HepG2 (cell line): ENCODE results near the gene TAF1A. TPM values are rescaled to one million over a fixed set of nuclear protein-coding genes. Genes with fewer than 3 reads are reported as not detected.

Experiments
- ATAC-seq: fragments of 200-7000 bp; cut with Tn5 transposase; 3 replicates; pipeline ENCODE4 v1.9.1; 2020; ENCODE audit warnings: mild to moderate bottlenecking, moderate library complexity
- BruUV-seq: library from RNA; stranded (reverse); fragments of 400-500 nt; replicated peaks from 2 replicates; lab custom pipeline; 2021; lab: Mats Ljungman, UMichigan
- CTCF ChIA-PET: fragments of 300-600 bp; formaldehyde crosslinking; extraction: SDS; loops from one replicate; lab custom pipeline; 2021; ENCODE audit warnings: low total read pairs, inconsistent platforms, low intra/inter-chr PET ratio; lab: Yijun Ruan, JAX
- POLR2A ChIA-PET: fragments of 350-600 bp; sonication (Branson Sonifier 250); formaldehyde crosslinking; loops from one replicate; lab custom pipeline; 2020; ENCODE audit warnings: antibody characterized with exemption, inconsistent platforms; lab: Yijun Ruan, JAX
- DNase-seq: peaks from one replicate; pipeline ENCODE4 v3.0.0-alpha.2; 2015; ENCODE audit warnings: low spot score
- FAIRE-seq: peaks from 3 replicates; lab custom pipeline; 2011; peaks lifted over from hg19 to GRCh38; lab: Jason Lieb, UNC
- H2AFZ ChIP-seq: one replicate; pipeline ENCODE4 v1.6.1; 2011; ENCODE audit warnings: low read length, inconsistent platforms
- H3K27ac ChIP-seq: fragments of 300-600 bp; 3 replicates; pipeline ENCODE4 v1.8.0; 2011; ENCODE audit warnings: mixed run types, mild to moderate bottlenecking, mixed read lengths, low read length, inconsistent platforms; ENCODE audit not compliant: insufficient read depth; ENCODE audit errors: extremely low read length
- H3K27me3 ChIP-seq, 2 experiments: fragments of 200-600 bp in 1 of 2; 2 replicates in 1 of 2; 3 replicates in 1 of 2; pipeline versions ENCODE4 v1.6.0 to v1.8.0; 2011; ENCODE audit warnings: low read length in 2 of 2, mild to moderate bottlenecking in 2 of 2, moderate library complexity in 2 of 2, inconsistent platforms in 1 of 2; ENCODE audit not compliant: insufficient read depth in 2 of 2, control insufficient read depth in 1 of 2
- H3K36me3 ChIP-seq, 2 experiments: fragments of 200-600 bp in 1 of 2; replicated peaks in 1 of 2; 2 replicates in 1 of 2; 3 replicates in 1 of 2; pipeline versions ENCODE4 v1.5.1 to v1.8.0; 2011; ENCODE audit warnings: low read length in 2 of 2, inconsistent platforms in 1 of 2; ENCODE audit not compliant: insufficient read depth in 2 of 2, control insufficient read depth in 1 of 2
- H3K4me1 ChIP-seq: 2 replicates; pipeline ENCODE4 v1.5.1; 2012; ENCODE audit warnings: low read length, inconsistent platforms; ENCODE audit not compliant: insufficient read depth
- H3K4me2 ChIP-seq: 2 replicates; pipeline ENCODE4 v1.6.0; 2011; ENCODE audit warnings: low read depth, low read length, inconsistent platforms
- H3K4me3 ChIP-seq, 3 experiments: fragments of 200-600 bp in 1 of 3; sonication (generic), shearing (Covaris generic) in 1 of 3; replicated peaks in 1 of 3; 2 replicates each; pipeline ENCODE4 v1.5.1; 2011 to 2016; ENCODE audit warnings: low read length in 3 of 3, inconsistent platforms in 2 of 3, low read depth in 2 of 3, mild to moderate bottlenecking in 2 of 3, control low read depth in 1 of 3, mixed read lengths in 1 of 3; ENCODE audit not compliant: insufficient read depth in 1 of 3
- H3K79me2 ChIP-seq: one replicate; pipeline ENCODE4 v1.6.1; 2011; ENCODE audit warnings: low read length, inconsistent platforms; ENCODE audit not compliant: insufficient read depth
- H3K9ac ChIP-seq: 2 replicates; pipeline ENCODE4 v1.6.0; 2011; ENCODE audit warnings: mild to moderate bottlenecking, low read depth, low read length, inconsistent platforms; ENCODE audit not compliant: insufficient read depth
- H3K9me3 ChIP-seq: 2 replicates; pipeline ENCODE4 v1.5.1; 2012; ENCODE audit warnings: mild to moderate bottlenecking, low read length
- H4K20me1 ChIP-seq: 2 replicates; pipeline ENCODE4 v1.6.0; 2011; ENCODE audit warnings: inconsistent platforms, mild to moderate bottlenecking, low read length, moderate library complexity; ENCODE audit not compliant: insufficient read depth
- PREB ChIP-seq: sonication (generic); formaldehyde crosslinking; IDR thresholded peaks from 2 replicates; pipeline ENCODE4 v1.4.0; 2020; ENCODE audit warnings: missing genetic modification reagents
- ZFP41 ChIP-seq: sonication (generic); formaldehyde crosslinking; IDR thresholded peaks from 2 replicates; pipeline ENCODE4 v1.4.0; 2020; ENCODE audit warnings: mild to moderate bottlenecking, missing genetic modification reagents, borderline replicate concordance
- ZGPAT ChIP-seq: IDR thresholded peaks from 2 replicates; pipeline ENCODE4 v1.6.1; 2016; ENCODE audit warnings: mild to moderate bottlenecking
- ZNF383 ChIP-seq: sonication (generic); formaldehyde crosslinking; IDR thresholded peaks from 2 replicates; pipeline ENCODE4 v1.4.0; 2020; ENCODE audit warnings: missing genetic modification reagents, mild to moderate bottlenecking, borderline replicate concordance
- ZNF839 ChIP-seq: sonication (generic); formaldehyde crosslinking; IDR thresholded peaks from 2 replicates; pipeline ENCODE4 v1.4.0; 2020; ENCODE audit warnings: missing genetic modification reagents, mild to moderate bottlenecking, borderline replicate concordance
- ZZZ3 ChIP-seq: sonication (generic); formaldehyde crosslinking; IDR thresholded peaks from 2 replicates; pipeline ENCODE4 v1.4.0; 2020; ENCODE audit warnings: missing genetic modification reagents, mild to moderate bottlenecking, borderline replicate concordance
- WGBS: methylation state at CpG from one replicate; pipeline ENCODE4 v1.1.6; 2017; ENCODE audit warnings: low lambda C conversion rate; 5-methylcytosine and 5-hydroxymethylcytosine counted together
- in situ Hi-C: cut with HindIII; loops from 2 replicates; pipeline ENCODE4 v1.10.0; 2017; ENCODE audit warnings: low pct_unique_long_range_greater_than_20kb; ENCODE audit not compliant: extremely low pct_ligation_motif_present
- intact Hi-C: fragments of 100-400 bp; cut with micrococcal nuclease; formaldehyde crosslinking; loops from one replicate; pipeline ENCODE4 v1.10.0; 2022; ENCODE audit not compliant: unreplicated experiment
- polyA plus RNA-seq, 8 experiments: library from polyadenylated mRNA; depleted of rRNA in 3 of 8; stranded (reverse) in 7 of 8; unstranded in 1 of 8; fragments of >200 nt; fragmentation: Illumina TruSeq in 4 of 8; extraction: Trizol in 4 of 8; gene quantifications; 2 replicates each; pipeline versions ENCODE4 v1.2.1 to v1.2.3, GENCODE V29; 2011 to 2016; ENCODE audit warnings: low read depth in 4 of 8, missing spikeins in 1 of 8, mixed read lengths in 1 of 8; ENCODE audit not compliant: insufficient read depth in 1 of 8
- total RNA-seq, 5 experiments: library from RNA; depleted of rRNA; stranded (reverse); fragments of >200 nt; fragmentation: Illumina TruSeq; extraction: Trizol; gene quantifications; 2 replicates each; pipeline ENCODE4 v1.2.3, GENCODE V29; 2016; ENCODE audit warnings: low read depth in 1 of 5

TAF1A gene
- total and polyA plus RNA-seq, 2 of the 13 experiments (the other 11 are each of a cell fraction or from before 2014, with no cell fraction given), result 3.3 to 10.7 TPM

GRCh38 chr1:222561656-222562055, 28.1 kb downstream of the TAF1A start:
- POLR2A ChIA-PET, result no interaction called here
- no peak for ATAC-seq
- no peak overlapping the region for H3K4me2 ChIP-seq
- H3K9me3 ChIP-seq, result no peaks in the 10 kb centered on the region
- no peak overlapping the region for H2AFZ ChIP-seq
- H3K79me2 ChIP-seq, result no peaks in the 10 kb centered on the region
- TF ChIP-seq PREB (CRISPR knock-in tag) (no peak), ZZZ3 (CRISPR knock-in tag) (no peak), ZGPAT (CRISPR knock-in tag) (no peak), ZNF383 (no peak)
- TF ChIP-seq, all 625 proteins: peak for 0
- CTCF ChIA-PET, result no interaction called here
- Histone ChIP-seq H3K36me3 (peaks cover 4 to 29% of the 10 kb centered on the region in 2 experiments; a peak in 4 of 5 replicates), H4K20me1 (no peaks in the 10 kb centered on the region), H3K27ac (no peak overlapping the region), H3K9ac (no peak overlapping the region), H3K4me3 (no peak overlapping the region), H3K27me3 (no peaks in the 10 kb centered on the region), H3K4me1 (peaks cover 2% of the 10 kb centered on the region; the same call in 1 of the 2 replicates)
- intact Hi-C loops, result no loop called here
- DNase-seq, result no peak
- no peak for FAIRE-seq
- whole genome bisulfite sequencing, result 96% methylated on average over 1 of the region's 1 CpG
- in situ Hi-C loops, result no loop called here
- BruUV-seq, result no TSS peak

GRCh38 chr1:222557574-222557973, 32.2 kb downstream of the TAF1A start:
- Histone ChIP-seq H2AFZ (no peak overlapping the region), H3K79me2 (no peaks in the 10 kb centered on the region), H3K27ac (no peak overlapping the region), H3K9ac (no peak overlapping the region), H4K20me1 (no peaks in the 10 kb centered on the region), H3K27me3 (no peaks in the 10 kb centered on the region), H3K4me3 (no peak overlapping the region), H3K4me2 (no peak overlapping the region), H3K4me1 (peaks cover 21% of the 10 kb centered on the region), H3K9me3 (no peaks in the 10 kb centered on the region), H3K36me3 (peaks cover 2 to 27% of the 10 kb centered on the region in 2 experiments; a peak in 4 of 5 replicates)
- intact Hi-C loops (no loop called here), in situ Hi-C loops (no loop called here)
- WGBS, result 93% methylated on average over 7 of the region's 7 CpGs
- no peak for DNase-seq
- TF ChIP-seq ZFP41 (no peak), ZNF839 (CRISPR knock-in tag) (no peak)
- ChIA-PET CTCF (no interaction called here), POLR2A (interaction anchor here (1.9 kb wide), 1 partner anchor 32 kb away, joined by 9 read pairs; the partner anchor contains the start of gene TAF1A)
- ATAC-seq, result no peak
- no peak for FAIRE-seq
- BruUV-seq, result no TSS peak
